ENCODE measurements around the gene ADGRA1.

- TF ChIP-seq EZH2 (IDR thresholded peaks at IDR 0.05; ENCODE audit: insufficient read depth, poor library complexity, severe bottlenecking) (no peak), EZH2phosphoT487 (IDR thresholded peaks at IDR 0.05; ENCODE audit: insufficient read depth, low read depth) (no peak)
Measured at GRCh38 chr10:133180965-133181639, 93.4 kb downstream of the ADGRA1 start.
